HG03103 (cell line): ENCODE data around the gene GPR173.

ENCODE experiments used
- ATAC-seq: cut with Tn5 transposase; IDR thresholded peaks from one replicate; pipeline ENCODE4 v1.9.1; 2021; ENCODE audit warnings: low read depth; ENCODE audit not compliant: unreplicated experiment

The GPR173 gene

GRCh38 chrX:53065104-53065503 is 16.5 kb downstream of the GPR173 start:
- ATAC-seq: no peak

- no peak for ATAC-seq
Measured at GRCh38 chrX:53071064-53071463, 22.5 kb downstream of the GPR173 start.

- peak; percentile 68 for ATAC-seq
Measured at GRCh38 chrX:53071604-53072417, 23.2 kb downstream of the GPR173 start.

- no peak for ATAC-seq
Measured at GRCh38 chrX:53072418-53073114, 24.0 kb downstream of the GPR173 start.

GRCh38 chrX:53073115-53073586 is 24.6 kb downstream of the GPR173 start:
- no peak for ATAC-seq

GRCh38 chrX:53075011-53075410 is 26.4 kb downstream of the GPR173 start:
- ATAC-seq: no peak

- no peak for ATAC-seq
Measured at GRCh38 chrX:53076671-53077070, 28.1 kb downstream of the GPR173 start.

GRCh38 chrX:53077207-53078197 is 28.9 kb downstream of the GPR173 start:
- no peak for ATAC-seq

GRCh38 chrX:53078943-53079342 is 30.4 kb downstream of the GPR173 start:
- ATAC-seq: no peak

GRCh38 chrX:53080628-53081580 is 32.3 kb downstream of the GPR173 start:
- ATAC-seq: no peak

GRCh38 chrX:53081925-53082772 is 33.6 kb downstream of the GPR173 start, which contains the start of gene TSPYL2:
TSPYL2 (plus strand) TSS chrX:53082367; CDS start chrX:53082499, 132 bp downstream.
- ATAC-seq: peak; percentile 94

- no peak for ATAC-seq
Measured at GRCh38 chrX:53082773-53083616, 34.4 kb downstream of the GPR173 start.

- no peak for ATAC-seq
Measured at GRCh38 chrX:53084043-53084570, 35.5 kb downstream of the GPR173 start.

- ATAC-seq: no peak
Measured at GRCh38 chrX:53084863-53085262, 36.3 kb downstream of the GPR173 start.

- ATAC-seq: no peak
Measured at GRCh38 chrX:53085661-53086229, 37.2 kb downstream of the GPR173 start.

- no peak for ATAC-seq
Measured at GRCh38 chrX:53086464-53086863, 37.9 kb downstream of the GPR173 start.

GRCh38 chrX:53087388-53087831 is 38.8 kb downstream of the GPR173 start:
- no peak for ATAC-seq
